Hepatocyte (in vitro differentiated cells): ENCODE data around the gene CELA3A.
"Not testable (repeated sequence)": the region's sequence is repeated elsewhere in the genome, so short reads cannot be mapped to it uniquely, and the experiment has no call there.

Experiments used
- EZH2 ChIP-seq: fragments of 200-600 bp; sonication (generic); IDR thresholded peaks from 2 replicates; pipeline ENCODE4 v1.6.1; 2016; ENCODE audit warnings: antibody characterized with exemption, mild to moderate bottlenecking, borderline replicate concordance
- EZH2phosphoT487 ChIP-seq: fragments of 200-600 bp; sonication (generic); IDR thresholded peaks from one replicate; pipeline ENCODE4 v1.6.1; 2018; ENCODE audit warnings: antibody characterized with exemption, mild to moderate bottlenecking, low read depth, moderate library complexity; ENCODE audit not compliant: unreplicated experiment, severe bottlenecking
- TF ChIP-seq, protein P1 (sequence below): fragments of 200-600 bp; sonication (generic); IDR thresholded peaks from 2 replicates; pipeline ENCODE4 v1.5.1; 2016; ENCODE audit warnings: antibody characterized with exemption, mild to moderate bottlenecking; ENCODE audit not compliant: poor library complexity

DNA sequence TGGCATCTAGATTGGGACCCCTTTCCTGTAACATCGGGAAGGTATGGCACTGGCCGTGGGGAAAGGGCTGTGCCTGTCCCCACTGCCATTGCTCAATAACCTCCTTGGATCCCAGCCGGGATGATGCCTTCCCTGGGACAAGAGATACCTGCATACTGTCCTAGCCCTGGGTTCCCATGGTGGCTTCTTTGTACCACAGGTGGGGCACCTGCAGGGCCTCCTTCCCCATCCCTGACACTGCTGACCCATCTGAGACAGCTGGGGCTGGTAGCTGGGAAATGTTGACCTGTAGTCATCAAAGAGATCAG, 4.8 kb upstream of the CELA3A start:
- TF ChIP-seq EZH2phosphoT487, EZH2: not testable (repeated sequence)
- TF ChIP-seq, protein P1, sequence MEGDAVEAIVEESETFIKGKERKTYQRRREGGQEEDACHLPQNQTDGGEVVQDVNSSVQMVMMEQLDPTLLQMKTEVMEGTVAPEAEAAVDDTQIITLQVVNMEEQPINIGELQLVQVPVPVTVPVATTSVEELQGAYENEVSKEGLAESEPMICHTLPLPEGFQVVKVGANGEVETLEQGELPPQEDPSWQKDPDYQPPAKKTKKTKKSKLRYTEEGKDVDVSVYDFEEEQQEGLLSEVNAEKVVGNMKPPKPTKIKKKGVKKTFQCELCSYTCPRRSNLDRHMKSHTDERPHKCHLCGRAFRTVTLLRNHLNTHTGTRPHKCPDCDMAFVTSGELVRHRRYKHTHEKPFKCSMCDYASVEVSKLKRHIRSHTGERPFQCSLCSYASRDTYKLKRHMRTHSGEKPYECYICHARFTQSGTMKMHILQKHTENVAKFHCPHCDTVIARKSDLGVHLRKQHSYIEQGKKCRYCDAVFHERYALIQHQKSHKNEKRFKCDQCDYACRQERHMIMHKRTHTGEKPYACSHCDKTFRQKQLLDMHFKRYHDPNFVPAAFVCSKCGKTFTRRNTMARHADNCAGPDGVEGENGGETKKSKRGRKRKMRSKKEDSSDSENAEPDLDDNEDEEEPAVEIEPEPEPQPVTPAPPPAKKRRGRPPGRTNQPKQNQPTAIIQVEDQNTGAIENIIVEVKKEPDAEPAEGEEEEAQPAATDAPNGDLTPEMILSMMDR, result not testable (repeated sequence)
